RWPE2 (cell line): Measurements from ENCODE around the gene CNTNAP2.

ENCODE experiments used
- ATAC-seq: fragments of 200-7000 bp; cut with Tn5 transposase; 3 replicates; pipeline ENCODE4 v1.9.1; 2021; ENCODE audit warnings: low read depth
- DNase-seq: peaks from one replicate; pipeline ENCODE4 v3.0.0-alpha.2; 2020; ENCODE audit warnings: low spot score
- H3K27ac ChIP-seq: fragments of 450-650 bp; 2 replicates; pipeline ENCODE4 v1.5.1; 2017; ENCODE audit warnings: mild to moderate bottlenecking; ENCODE audit not compliant: poor library complexity, severe bottlenecking
- H3K27me3 ChIP-seq: fragments of 250-450 bp; sonication (Bioruptor Pico); 2 replicates; pipeline ENCODE4 v1.5.1; 2021; ENCODE audit warnings: mild to moderate bottlenecking, moderate library complexity; ENCODE audit not compliant: insufficient read depth, poor library complexity, severe bottlenecking
- H3K36me3 ChIP-seq: fragments of 250-450 bp; sonication (Bioruptor Pico); 2 replicates; pipeline ENCODE4 v1.5.1; 2020; ENCODE audit warnings: low read depth, mild to moderate bottlenecking, moderate library complexity
- H3K4me1 ChIP-seq: fragments of 250-450 bp; sonication (Bioruptor Pico); 2 replicates; pipeline ENCODE4 v1.5.1; 2021; ENCODE audit warnings: mild to moderate bottlenecking, moderate library complexity; ENCODE audit not compliant: insufficient read depth, poor library complexity, severe bottlenecking
- H3K4me3 ChIP-seq: fragments of 250-450 bp; sonication (Bioruptor Pico); 2 replicates; pipeline ENCODE4 v1.5.1; 2021; ENCODE audit warnings: mild to moderate bottlenecking, moderate library complexity; ENCODE audit not compliant: severe bottlenecking
- H3K9me3 ChIP-seq: fragments of 250-450 bp; sonication (Bioruptor Pico); 2 replicates; pipeline ENCODE4 v1.5.1; 2021; ENCODE audit warnings: mild to moderate bottlenecking, moderate library complexity; ENCODE audit not compliant: severe bottlenecking
- TF ChIP-seq, protein P1 (sequence below): fragments of 450-650 bp; IDR thresholded peaks from one replicate; pipeline ENCODE4 v1.5.1; 2017; ENCODE audit warnings: mild to moderate bottlenecking, moderate library complexity; ENCODE audit not compliant: poor library complexity, severe bottlenecking

Gene CNTNAP2

DNA sequence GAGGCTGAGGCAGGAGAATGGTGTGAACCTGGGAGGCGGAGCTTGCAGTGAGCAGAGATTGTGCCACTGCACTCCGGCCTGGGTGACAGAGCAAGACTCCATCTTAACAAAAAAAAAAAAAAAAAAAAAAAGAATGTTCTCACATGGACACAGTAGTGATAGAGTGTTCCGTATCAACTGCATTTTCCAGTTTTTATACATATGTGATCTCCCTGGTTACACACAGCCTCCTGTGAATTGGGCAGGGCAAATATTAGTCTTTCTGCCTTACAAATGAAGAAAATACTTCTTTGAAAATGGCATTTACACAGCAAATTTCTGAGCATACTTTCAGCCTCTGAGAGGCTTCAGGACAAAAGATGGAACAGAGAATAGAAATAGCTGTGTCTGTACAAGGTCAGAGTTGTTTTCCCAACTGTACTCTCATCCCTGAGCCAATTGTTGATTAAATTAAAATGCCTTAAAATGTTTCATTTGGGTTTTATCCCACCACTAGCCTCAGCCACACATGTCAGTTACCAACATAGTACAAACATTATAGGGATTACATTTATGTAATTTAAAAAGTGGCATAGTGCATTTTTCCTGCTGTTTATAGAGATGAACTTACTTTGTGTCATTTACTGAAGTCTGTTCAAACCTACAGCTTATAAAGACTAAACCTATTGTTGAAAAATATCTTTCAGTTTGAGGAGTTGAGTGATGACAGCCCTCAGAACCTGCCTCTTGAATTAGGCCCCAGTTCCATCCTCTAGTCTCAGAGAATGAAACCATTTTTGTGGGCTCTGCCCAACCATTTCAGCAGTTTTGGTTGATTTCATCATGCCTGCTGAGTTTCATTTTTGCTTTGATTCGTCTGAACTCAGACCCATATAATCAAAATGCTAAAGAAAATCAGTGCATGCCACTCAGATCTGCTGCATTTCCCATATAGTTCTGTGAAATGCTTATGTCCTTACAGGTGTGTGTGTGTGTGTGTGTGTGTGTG is 1864.5 kb downstream of the CNTNAP2 start:
- Histone ChIP-seq H3K4me3 (no peak overlapping the region), H3K36me3 (no peaks in the 10 kb centered on the region), H3K27me3 (no peaks in the 10 kb centered on the region), H3K4me1 (no peaks in the 10 kb centered on the region), H3K9me3 (no peaks in the 10 kb centered on the region), H3K27ac (no peak overlapping the region)
- TF ChIP-seq, protein P1, sequence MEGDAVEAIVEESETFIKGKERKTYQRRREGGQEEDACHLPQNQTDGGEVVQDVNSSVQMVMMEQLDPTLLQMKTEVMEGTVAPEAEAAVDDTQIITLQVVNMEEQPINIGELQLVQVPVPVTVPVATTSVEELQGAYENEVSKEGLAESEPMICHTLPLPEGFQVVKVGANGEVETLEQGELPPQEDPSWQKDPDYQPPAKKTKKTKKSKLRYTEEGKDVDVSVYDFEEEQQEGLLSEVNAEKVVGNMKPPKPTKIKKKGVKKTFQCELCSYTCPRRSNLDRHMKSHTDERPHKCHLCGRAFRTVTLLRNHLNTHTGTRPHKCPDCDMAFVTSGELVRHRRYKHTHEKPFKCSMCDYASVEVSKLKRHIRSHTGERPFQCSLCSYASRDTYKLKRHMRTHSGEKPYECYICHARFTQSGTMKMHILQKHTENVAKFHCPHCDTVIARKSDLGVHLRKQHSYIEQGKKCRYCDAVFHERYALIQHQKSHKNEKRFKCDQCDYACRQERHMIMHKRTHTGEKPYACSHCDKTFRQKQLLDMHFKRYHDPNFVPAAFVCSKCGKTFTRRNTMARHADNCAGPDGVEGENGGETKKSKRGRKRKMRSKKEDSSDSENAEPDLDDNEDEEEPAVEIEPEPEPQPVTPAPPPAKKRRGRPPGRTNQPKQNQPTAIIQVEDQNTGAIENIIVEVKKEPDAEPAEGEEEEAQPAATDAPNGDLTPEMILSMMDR = no peak
- no peak for DNase-seq
- ATAC-seq = no peak

DNA sequence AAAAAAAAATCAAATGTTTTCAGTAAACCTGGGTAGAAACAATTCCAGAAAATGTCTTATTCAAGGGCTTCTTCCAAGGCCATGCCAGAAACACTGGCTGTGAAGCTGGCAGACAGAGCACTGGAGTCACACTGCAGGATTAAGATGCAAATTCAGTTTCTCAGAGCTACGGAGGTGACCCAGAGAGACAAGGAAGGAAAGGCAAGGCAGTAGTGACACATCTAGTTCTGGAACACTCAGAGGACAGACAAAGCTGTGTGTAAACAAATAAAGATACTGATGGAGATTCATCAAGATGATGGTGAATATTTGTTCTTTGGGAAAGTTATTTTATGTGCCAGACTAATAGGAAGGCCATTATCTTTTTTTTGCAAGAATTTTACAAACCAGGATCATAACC is 1865.7 kb downstream of the CNTNAP2 start:
- TF ChIP-seq, protein P1 = no peak
- no peak for DNase-seq
- no peak for ATAC-seq
- no peaks in the 10 kb centered on the region for H3K27me3 ChIP-seq
- H3K4me1 ChIP-seq = no peaks in the 10 kb centered on the region
- H3K4me3 ChIP-seq = no peak overlapping the region
- H3K27ac ChIP-seq = no peak overlapping the region
- peaks cover 1% of the 10 kb centered on the region for H3K9me3 ChIP-seq
- H3K36me3 ChIP-seq = no peaks in the 10 kb centered on the region

DNA sequence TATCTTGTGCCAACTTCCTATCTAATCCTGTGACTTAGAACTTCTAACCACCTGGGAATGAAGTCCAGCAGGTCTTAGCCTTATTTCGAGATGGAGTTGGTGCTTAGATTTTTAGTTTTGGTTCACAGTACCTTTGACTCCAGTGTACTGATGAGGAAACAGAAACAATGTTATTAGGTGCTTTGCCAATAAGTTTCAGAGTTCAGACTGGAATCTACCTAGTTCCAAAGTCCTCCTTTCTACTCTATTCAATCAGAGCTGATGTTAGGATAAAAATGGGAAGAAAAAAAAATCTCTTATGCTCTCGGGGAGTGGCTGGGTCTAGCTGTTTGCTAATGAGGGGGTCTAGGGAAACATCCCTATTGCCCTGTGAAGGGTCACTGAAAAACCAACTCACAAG is 1867.7 kb downstream of the CNTNAP2 start:
- TF ChIP-seq, protein P1 = no peak
- no peaks in the 10 kb centered on the region for H3K4me1 ChIP-seq
- H3K27me3 ChIP-seq = no peaks in the 10 kb centered on the region
- ATAC-seq (no peak), DNase-seq (no peak)
- no peak overlapping the region for H3K4me3 ChIP-seq
- H3K36me3 ChIP-seq = no peaks in the 10 kb centered on the region
- peaks cover 1% of the 10 kb centered on the region for H3K9me3 ChIP-seq
- H3K27ac ChIP-seq = no peak overlapping the region

DNA sequence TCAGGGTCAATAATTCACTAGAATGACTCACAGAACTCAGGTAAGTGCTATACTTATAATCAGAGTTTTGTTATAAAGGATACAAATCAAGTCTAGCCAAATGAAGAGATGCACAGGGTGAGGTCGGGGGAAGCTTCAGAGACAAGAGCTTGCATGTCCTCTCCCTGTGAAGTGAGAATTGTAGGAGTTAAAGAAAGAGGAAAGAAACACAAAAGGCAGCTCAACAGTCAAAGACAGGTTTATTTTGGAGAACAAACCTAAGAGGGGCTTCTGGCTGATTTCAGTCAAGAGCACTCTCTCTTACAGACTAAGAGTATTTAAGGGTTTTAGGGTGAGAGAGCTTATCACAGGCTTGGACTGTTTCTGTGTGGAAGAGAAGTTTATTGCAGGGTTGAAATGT is 1873.5 kb downstream of the CNTNAP2 start:
- H3K4me3 ChIP-seq = no peak overlapping the region
- peaks cover 1% of the 10 kb centered on the region for H3K9me3 ChIP-seq
- TF ChIP-seq, protein P1 = no peak
- H3K27me3 ChIP-seq = peaks cover 4% of the 10 kb centered on the region
- H3K4me1 ChIP-seq = no peaks in the 10 kb centered on the region
- DNase-seq (no peak), ATAC-seq (no peak)
- H3K27ac ChIP-seq = no peak overlapping the region
- H3K36me3 ChIP-seq = no peaks in the 10 kb centered on the region

DNA sequence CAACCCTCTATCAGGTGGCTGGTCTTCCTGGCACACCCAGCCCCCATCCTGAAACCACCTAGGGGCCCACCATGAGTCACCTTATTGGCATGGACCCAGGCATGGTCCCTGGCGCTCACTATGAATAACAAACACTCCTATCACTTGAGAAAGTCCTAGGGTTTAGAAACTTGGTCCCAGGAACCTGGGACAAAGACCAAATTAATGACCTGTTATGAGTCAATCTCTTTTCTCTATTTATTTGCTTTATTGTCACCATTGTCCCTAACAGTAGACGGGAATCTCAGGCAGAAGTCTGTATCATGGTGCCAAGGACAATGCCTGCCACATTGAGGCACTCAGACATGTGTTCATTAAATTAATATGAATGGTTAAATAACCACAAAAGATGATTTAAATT is 1874.3 kb downstream of the CNTNAP2 start:
- TF ChIP-seq, protein P1 = no peak
- ATAC-seq = no peak
- no peak for DNase-seq

More for the DNA sequence above, 1874.3 kb downstream of the CNTNAP2 start:
- Histone ChIP-seq H3K9me3 (peaks cover 1% of the 10 kb centered on the region), H3K36me3 (no peaks in the 10 kb centered on the region), H3K4me1 (no peaks in the 10 kb centered on the region), H3K27ac (no peak overlapping the region), H3K4me3 (no peak overlapping the region), H3K27me3 (peaks cover 4% of the 10 kb centered on the region)
